Panc1 (cell line): ENCODE data around the gene MCM5. TPM values are rescaled to one million over a fixed set of nuclear protein-coding genes. Genes with fewer than 3 reads are reported as not detected.
A peak's percentile ranks its signal among the peaks of the same experiment; 100 is the strongest.
"Not testable (repeated sequence)": the region's sequence is repeated elsewhere in the genome, so short reads cannot be mapped to it uniquely, and the experiment has no call there.

ENCODE experiments used
- ATAC-seq: fragments of 200-7000 bp; cut with Tn5 transposase; 2 replicates; pipeline ENCODE4 v1.9.1; 2020; ENCODE audit warnings: mild to moderate bottlenecking, moderate library complexity
- BruUV-seq: library from RNA; stranded (reverse); fragments of 400-500 nt; replicated peaks from 2 replicates; lab custom pipeline; 2021; lab: Mats Ljungman, UMichigan
- CTCF ChIA-PET: fragments of 300-600 bp; sonication (Branson Sonifier 250); formaldehyde crosslinking; loops from one replicate; lab custom pipeline; 2022; ENCODE audit warnings: antibody characterized with exemption; lab: Charles Lee
- POLR2A ChIA-PET: fragments of 300-600 bp; sonication (Branson Sonifier 250); formaldehyde crosslinking; loops from one replicate; lab custom pipeline; 2022; ENCODE audit warnings: antibody characterized with exemption; lab: Charles Lee
- DNase-seq: peaks from one replicate; pipeline ENCODE4 v3.0.0-alpha.2; 2010; ENCODE audit warnings: low read depth, low spot score
- H3K27ac ChIP-seq: 2 replicates; pipeline ENCODE4 v1.5.1; 2011; ENCODE audit warnings: mild to moderate bottlenecking, low read length, inconsistent platforms
- H3K27me3 ChIP-seq: fragments of 200-500 bp; sonication (Bioruptor generic); 2 replicates; pipeline ENCODE4 v1.6.0; 2014; ENCODE audit warnings: low read length, inconsistent platforms; ENCODE audit not compliant: control insufficient read depth, insufficient read depth
- H3K36me3 ChIP-seq: fragments of 200-500 bp; sonication (Bioruptor generic); 2 replicates; pipeline ENCODE4 v1.5.1; 2014; ENCODE audit warnings: inconsistent platforms, mild to moderate bottlenecking, low read length, moderate library complexity; ENCODE audit not compliant: control insufficient read depth, insufficient read depth
- H3K4me1 ChIP-seq: 2 replicates; pipeline ENCODE4 v1.5.1; 2011; ENCODE audit warnings: inconsistent platforms, mild to moderate bottlenecking, low read length, moderate library complexity; ENCODE audit not compliant: control insufficient read depth, insufficient read depth
- H3K4me3 ChIP-seq, 2 experiments: 2 replicates each; pipeline ENCODE4 v1.5.1; 2011 to 2012; ENCODE audit warnings: low read depth in 2 of 2, low read length in 2 of 2, mild to moderate bottlenecking in 2 of 2, inconsistent platforms in 1 of 2, moderate library complexity in 1 of 2
- H3K9me3 ChIP-seq: fragments of 200-500 bp; sonication (Bioruptor generic); 2 replicates; pipeline ENCODE4 v1.5.1; 2014; ENCODE audit warnings: low read depth, mild to moderate bottlenecking, inconsistent platforms, low read length, moderate library complexity; ENCODE audit not compliant: control insufficient read depth, insufficient read depth
- POLR2AphosphoS5 ChIP-seq: IDR thresholded peaks from 2 replicates; pipeline ENCODE4 v1.6.1; 2012; ENCODE audit warnings: mild to moderate bottlenecking, low read depth, low read length, moderate library complexity
- SIN3A ChIP-seq: IDR thresholded peaks from 2 replicates; pipeline ENCODE4 v1.6.1; 2012; ENCODE audit warnings: low read depth, mild to moderate bottlenecking, low read length, moderate library complexity, borderline replicate concordance; ENCODE audit not compliant: insufficient read depth
- TCF7L2 ChIP-seq: IDR thresholded peaks from 2 replicates; pipeline ENCODE4 v1.6.1; 2011; ENCODE audit warnings: mild to moderate bottlenecking, low read depth, low read length, inconsistent platforms
- in situ Hi-C: cut with HindIII; loops from 2 replicates; pipeline ENCODE4 v1.10.0; 2016; ENCODE audit warnings: low sequenced_read_pairs, low pct_unique_long_range_greater_than_20kb
- intact Hi-C: fragments of 100-400 bp; cut with micrococcal nuclease; formaldehyde crosslinking; loops from one replicate; pipeline ENCODE4 v1.10.0; 2022; ENCODE audit not compliant: unreplicated experiment
- total RNA-seq: library from RNA; stranded (reverse); gene quantifications from one replicate; pipeline ENCODE4 v1.2.1, GENCODE V29; 2021; ENCODE audit not compliant: unreplicated experiment
- TF ChIP-seq, protein P1 (sequence below): fragments of 450-650 bp; IDR thresholded peaks from 2 replicates; pipeline ENCODE4 v1.5.1; 2017; ENCODE audit warnings: mild to moderate bottlenecking
- TF ChIP-seq, protein P2 (sequence below), 2 experiments: IDR thresholded peaks; 2 replicates each; pipeline ENCODE4 v1.6.1; 2011 to 2012; ENCODE audit warnings: low read depth in 2 of 2, control low read depth in 1 of 2, low read length in 1 of 2, mild to moderate bottlenecking in 1 of 2, moderate library complexity in 1 of 2; ENCODE audit not compliant: insufficient read depth in 1 of 2

Gene MCM5
- total RNA-seq, 1 experiment from 2014 or later: 122 TPM

DNA sequence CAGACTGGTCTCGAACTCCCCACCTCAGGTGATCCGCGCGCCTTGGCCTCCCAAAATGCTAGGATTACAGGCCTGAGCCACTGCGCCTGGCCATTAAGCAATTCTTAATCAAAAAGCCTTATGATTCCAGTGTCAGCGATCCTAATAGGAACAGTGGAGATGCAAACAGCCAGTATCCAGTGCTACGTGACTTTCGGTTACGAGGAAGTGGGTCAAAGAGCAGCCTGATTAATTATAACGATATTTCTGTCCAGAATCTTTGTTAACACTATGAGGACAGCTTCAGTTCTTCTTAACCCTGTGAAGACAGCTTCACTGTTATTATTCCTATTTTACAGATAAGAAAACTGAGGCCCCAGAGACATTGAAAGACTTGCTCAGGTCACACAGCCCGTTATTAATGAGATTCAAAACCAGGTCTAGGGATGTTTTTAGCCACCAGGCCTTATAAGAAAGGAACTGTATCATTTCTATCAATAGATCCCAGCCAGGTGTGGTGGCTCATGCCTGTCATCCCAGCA lies 36.3 kb upstream of the MCM5 start:
- H3K9me3 ChIP-seq: no peaks in the 10 kb centered on the region
- ChIA-PET POLR2A (interaction anchor here (0.8 kb wide), 1 partner anchor 10 kb away, joined by 6 read pairs; no protein-coding TSS in a partner anchor), CTCF (no interaction called here)
- in situ Hi-C loops (no loop called here), intact Hi-C loops (no loop called here)
- no peak for ATAC-seq
- no TSS peak for BruUV-seq
- no peaks in the 10 kb centered on the region for H3K4me1 ChIP-seq
- H3K4me3 ChIP-seq: no peak overlapping the region
- DNase-seq: no peak
- no peaks in the 10 kb centered on the region for H3K27me3 ChIP-seq
- TF ChIP-seq, protein P1, sequence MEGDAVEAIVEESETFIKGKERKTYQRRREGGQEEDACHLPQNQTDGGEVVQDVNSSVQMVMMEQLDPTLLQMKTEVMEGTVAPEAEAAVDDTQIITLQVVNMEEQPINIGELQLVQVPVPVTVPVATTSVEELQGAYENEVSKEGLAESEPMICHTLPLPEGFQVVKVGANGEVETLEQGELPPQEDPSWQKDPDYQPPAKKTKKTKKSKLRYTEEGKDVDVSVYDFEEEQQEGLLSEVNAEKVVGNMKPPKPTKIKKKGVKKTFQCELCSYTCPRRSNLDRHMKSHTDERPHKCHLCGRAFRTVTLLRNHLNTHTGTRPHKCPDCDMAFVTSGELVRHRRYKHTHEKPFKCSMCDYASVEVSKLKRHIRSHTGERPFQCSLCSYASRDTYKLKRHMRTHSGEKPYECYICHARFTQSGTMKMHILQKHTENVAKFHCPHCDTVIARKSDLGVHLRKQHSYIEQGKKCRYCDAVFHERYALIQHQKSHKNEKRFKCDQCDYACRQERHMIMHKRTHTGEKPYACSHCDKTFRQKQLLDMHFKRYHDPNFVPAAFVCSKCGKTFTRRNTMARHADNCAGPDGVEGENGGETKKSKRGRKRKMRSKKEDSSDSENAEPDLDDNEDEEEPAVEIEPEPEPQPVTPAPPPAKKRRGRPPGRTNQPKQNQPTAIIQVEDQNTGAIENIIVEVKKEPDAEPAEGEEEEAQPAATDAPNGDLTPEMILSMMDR: no peak
- TF ChIP-seq, protein P2, sequence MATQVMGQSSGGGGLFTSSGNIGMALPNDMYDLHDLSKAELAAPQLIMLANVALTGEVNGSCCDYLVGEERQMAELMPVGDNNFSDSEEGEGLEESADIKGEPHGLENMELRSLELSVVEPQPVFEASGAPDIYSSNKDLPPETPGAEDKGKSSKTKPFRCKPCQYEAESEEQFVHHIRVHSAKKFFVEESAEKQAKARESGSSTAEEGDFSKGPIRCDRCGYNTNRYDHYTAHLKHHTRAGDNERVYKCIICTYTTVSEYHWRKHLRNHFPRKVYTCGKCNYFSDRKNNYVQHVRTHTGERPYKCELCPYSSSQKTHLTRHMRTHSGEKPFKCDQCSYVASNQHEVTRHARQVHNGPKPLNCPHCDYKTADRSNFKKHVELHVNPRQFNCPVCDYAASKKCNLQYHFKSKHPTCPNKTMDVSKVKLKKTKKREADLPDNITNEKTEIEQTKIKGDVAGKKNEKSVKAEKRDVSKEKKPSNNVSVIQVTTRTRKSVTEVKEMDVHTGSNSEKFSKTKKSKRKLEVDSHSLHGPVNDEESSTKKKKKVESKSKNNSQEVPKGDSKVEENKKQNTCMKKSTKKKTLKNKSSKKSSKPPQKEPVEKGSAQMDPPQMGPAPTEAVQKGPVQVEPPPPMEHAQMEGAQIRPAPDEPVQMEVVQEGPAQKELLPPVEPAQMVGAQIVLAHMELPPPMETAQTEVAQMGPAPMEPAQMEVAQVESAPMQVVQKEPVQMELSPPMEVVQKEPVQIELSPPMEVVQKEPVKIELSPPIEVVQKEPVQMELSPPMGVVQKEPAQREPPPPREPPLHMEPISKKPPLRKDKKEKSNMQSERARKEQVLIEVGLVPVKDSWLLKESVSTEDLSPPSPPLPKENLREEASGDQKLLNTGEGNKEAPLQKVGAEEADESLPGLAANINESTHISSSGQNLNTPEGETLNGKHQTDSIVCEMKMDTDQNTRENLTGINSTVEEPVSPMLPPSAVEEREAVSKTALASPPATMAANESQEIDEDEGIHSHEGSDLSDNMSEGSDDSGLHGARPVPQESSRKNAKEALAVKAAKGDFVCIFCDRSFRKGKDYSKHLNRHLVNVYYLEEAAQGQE (IDR thresholded peaks at IDR 0.05; ENCODE audit: insufficient read depth in 1 of 2, low read depth in 2 of 2, low read length in 1 of 2): no peak
- no peaks in the 10 kb centered on the region for H3K36me3 ChIP-seq
- no peak overlapping the region for H3K27ac ChIP-seq

DNA sequence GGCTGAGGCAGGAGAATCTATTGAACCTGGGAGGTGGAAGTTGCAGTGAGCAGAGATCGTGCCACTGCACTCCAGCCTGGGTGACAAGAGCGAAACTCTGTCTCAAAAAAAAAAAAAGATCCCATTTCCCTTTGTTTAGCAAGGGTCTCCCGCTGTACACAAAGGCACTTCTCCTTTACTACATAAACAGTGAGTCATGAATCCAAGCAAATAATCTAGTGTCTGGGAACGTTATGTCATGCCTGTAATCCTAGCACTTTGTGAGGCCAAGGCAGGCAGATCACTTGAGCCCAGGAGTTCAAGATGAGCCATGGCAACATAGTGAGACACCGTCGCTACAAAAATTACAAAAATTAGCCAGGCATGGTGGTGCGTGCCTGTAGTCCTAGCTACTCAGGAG lies 35.7 kb upstream of the MCM5 start:
- H3K4me1 ChIP-seq, intact Hi-C loops, H3K4me3 ChIP-seq, DNase-seq, in situ Hi-C loops, POLR2A ChIA-PET, H3K27me3 ChIP-seq, BruUV-seq, H3K9me3 ChIP-seq, CTCF ChIA-PET, H3K36me3 ChIP-seq, H3K27ac ChIP-seq: not testable (repeated sequence)
- peak; percentile 61 for ATAC-seq

DNA sequence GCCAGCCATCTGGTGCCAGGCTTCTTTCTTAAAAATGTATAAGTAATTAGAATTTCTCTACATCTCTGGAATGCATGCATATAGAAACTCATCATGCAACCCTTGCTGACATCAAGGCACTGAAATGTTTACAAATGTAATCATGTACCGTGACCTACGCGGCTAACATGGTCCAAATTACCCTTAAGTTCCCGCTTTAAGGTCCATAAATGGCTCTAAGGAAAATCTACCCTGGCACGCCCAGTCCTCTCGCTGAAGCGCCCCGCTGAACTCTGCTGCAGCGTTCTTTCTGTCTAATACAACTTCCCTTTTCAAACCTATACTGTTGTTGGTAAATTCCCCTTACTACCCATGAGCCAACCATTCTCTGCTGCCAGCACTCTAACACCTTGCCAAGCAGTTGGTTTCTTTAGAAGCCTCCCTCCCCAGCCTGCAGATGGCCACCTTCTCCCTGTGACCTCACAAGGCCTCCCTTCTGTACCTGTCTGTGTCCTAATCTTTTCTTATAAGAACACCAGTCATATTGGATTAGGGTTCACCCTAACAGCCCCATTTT lies 32.5 kb upstream of the MCM5 start:
- TF ChIP-seq POLR2AphosphoS5: no peak
- TF ChIP-seq, protein P1: no peak
- no peak for TF ChIP-seq TCF7L2
- TF ChIP-seq, protein P2 (IDR thresholded peaks at IDR 0.05; ENCODE audit: insufficient read depth in 1 of 2, low read depth in 2 of 2, low read length in 1 of 2): no peak
- no peak for TF ChIP-seq SIN3A
- in situ Hi-C loops: no loop called here
- intact Hi-C loops: no loop called here
- peaks cover 3% of the 10 kb centered on the region for H3K4me1 ChIP-seq
- H3K4me3 ChIP-seq: no peak overlapping the region
- H3K9me3 ChIP-seq: no peaks in the 10 kb centered on the region
- H3K27ac ChIP-seq: no peak overlapping the region
- no peaks in the 10 kb centered on the region for H3K36me3 ChIP-seq
- DNase-seq (no peak), ATAC-seq (no peak)
- H3K27me3 ChIP-seq: no peaks in the 10 kb centered on the region
- BruUV-seq: no TSS peak
- ChIA-PET POLR2A (no interaction called here), CTCF (no interaction called here)
